Body of pancreas (tissue), 2 donors: ENCODE data around the gene FAM217B. TPM values are rescaled to one million over a fixed set of nuclear protein-coding genes. Genes with fewer than 3 reads are reported as not detected.

Experiments used
- total RNA-seq, 2 donors: library from RNA; depleted of rRNA; stranded (reverse); fragments of >200 nt; gene quantifications; one replicate each; pipeline ENCODE4 v1.1.0, GENCODE V29; 2016

FAM217B gene
- total RNA-seq, 2 donors from 2014 or later, result 2.6 to 3.6 TPM

Other genes with a start within 250 kb of the FAM217B start
- 10 to 100 TPM in 1 of 2 donors, 1 to 10 TPM in 1; 3.6 to 15.3 TPM for gene SYCP2, start 6.8 kb upstream of the FAM217B start, total RNA-seq
- 1 to 10 TPM; 6.0 to 6.3 TPM for gene PPP1R3D, start 84 bp upstream of the FAM217B start, total RNA-seq
- gene CDH26, start 18.0 kb downstream of the FAM217B start, total RNA-seq, result under 1 TPM; 0.26 to 0.33 TPM